ENCODE data around the gene EPHA2.
"Not testable (repeated sequence)": the region's sequence is repeated elsewhere in the genome, so short reads cannot be mapped to it uniquely, and the experiment has no call there.

The EPHA2 gene

DNA sequence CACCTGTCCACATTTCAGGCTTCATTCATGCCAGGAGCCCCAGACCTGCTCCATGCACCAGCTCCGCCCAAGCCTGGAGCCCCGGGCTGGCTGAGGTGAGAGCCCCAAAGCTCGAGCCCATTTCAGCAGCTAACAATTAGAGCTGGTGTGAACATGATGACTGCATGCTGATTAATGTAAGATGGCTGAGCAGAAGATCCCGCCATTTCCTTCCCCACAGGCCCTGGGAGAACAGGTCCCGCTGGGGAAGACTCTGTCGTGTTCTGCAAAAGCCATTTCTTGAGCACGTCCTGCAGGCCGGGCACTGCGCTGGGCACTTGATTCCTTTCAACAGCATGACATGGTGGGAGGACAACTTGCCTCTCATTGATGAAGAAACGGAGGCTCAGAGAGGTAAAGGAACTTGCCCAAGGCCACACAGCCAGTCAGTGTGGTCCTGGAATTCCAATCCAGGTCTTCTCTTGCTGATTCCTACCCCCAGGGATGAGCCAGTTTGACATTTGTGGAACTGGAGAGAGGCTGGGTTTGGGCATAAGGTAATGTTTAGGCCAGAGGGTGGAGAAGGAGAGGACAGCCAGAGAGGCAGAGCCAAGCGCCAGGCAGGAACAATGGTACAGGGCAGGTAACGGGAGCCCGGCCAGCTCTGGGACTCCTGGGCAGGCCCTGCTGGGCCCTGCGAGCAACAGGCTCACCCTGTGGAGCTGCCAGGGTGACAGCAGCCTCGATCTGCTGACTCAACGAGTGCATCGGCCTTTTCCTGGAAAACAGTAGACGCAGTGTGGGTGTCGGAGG, 28.1 kb upstream of the EPHA2 start:
- no peak for DNase-seq (ENCODE audit: low read depth)

- DNase-seq (ENCODE audit: low read depth), result peak; percentile 92
These were observed 27.3 kb upstream of the EPHA2 start for GRCh38 chr1:16183179-16183578.

- peak; percentile 87 for DNase-seq (ENCODE audit: low read depth)
These were observed 26.2 kb upstream of the EPHA2 start for GRCh38 chr1:16181887-16182719.

DNA sequence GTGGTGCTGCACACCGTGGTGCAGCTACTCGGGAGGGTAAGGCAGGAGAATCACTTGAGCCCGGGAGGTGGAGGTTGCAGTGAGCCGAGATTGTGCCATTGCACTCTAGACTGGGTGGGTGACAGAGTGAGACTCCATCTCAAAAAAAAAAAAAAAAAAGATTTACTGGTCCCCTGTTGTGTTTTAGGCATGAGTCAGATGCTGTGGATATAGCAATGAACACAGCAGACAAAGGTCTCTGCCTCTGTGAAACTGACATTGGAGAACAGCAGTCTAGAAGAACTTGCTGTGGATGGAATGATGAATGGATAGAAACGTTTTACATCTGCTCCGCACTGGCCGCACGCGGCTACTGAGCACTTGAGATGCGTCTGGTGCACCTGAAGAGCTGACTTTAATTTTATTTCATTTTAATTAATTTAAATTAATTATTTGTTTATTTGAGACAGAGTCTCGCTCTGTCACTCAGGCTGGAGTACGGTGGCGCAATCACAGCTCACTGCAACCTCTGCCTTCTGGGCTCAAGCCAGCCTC, 24.5 kb upstream of the EPHA2 start:
- DNase-seq (ENCODE audit: low read depth), result no peak

- DNase-seq (ENCODE audit: low read depth), result no peak
These were observed 23.0 kb upstream of the EPHA2 start for GRCh38 chr1:16178596-16179497.

DNA sequence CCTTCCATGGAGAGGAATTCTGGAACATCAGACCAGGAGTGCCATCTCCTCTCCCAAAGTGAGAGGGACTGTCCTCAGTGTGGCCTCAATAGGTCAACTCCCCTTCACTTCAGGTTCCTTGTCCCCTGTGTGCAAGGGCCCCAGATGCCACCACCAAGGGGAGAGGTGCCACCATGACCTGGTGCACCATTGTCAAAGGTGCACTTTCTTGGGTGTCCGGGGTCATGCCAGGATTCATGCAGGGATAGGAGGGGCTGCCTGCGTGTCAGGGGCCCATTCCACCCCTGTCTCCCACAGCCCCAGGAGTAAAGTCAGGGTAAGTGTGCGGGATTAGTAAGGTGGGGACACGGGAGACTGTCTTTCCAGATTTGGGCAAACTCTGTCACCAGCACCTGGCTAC, 21.4 kb upstream of the EPHA2 start:
- DNase-seq (ENCODE audit: low read depth), result no peak

GRCh38 chr1:16176653-16177052, 20.8 kb upstream of the EPHA2 start:
- DNase-seq (ENCODE audit: low read depth), result no peak

DNA sequence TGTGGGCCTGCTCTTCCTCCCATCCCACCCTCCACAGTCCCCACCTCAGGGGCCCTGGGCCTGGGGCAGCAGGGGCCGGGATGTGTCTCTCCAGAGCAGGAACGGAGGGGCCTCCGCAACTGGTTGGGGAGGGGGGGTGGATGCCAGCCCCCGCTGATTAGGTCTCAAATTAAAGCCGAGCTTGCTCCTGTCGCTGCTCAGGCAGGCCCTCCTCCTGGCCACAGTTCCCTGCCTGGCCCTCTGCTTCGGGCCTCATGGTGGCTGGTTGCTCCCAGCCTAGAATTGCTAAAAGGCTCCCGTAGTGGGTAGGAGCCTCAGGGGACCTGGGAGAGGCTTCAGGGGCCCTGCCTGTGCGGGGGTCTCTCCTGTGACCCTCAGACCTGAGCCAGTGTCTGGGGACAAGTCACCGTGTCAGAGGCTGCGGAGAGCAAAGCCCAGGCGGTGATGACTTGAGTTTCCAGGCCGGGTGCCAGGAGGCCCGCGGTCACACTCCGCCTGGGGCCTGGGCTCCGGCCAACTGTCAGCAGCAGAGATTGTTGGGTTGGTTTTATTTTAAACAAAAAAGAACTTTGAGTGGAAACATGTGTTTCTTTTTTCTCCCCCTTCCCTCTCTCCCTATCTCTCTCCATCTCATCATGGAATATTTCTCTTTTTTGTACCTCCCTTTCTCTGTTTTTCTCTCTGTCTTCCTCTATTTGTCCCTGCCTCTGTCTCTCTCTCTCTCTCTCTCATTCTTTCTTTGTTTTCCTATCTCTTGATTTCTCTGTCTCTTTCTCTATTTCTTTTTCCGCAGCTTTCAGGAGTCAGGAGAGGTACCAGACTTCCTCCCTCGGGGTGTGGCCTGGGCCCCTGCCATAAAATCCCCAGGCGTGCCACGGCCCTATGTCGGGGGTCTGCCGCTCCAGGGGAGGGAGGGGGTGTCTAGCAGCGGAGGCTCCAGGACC, 20.0 kb upstream of the EPHA2 start:
- peak; percentile 91 for DNase-seq (ENCODE audit: low read depth)

DNA sequence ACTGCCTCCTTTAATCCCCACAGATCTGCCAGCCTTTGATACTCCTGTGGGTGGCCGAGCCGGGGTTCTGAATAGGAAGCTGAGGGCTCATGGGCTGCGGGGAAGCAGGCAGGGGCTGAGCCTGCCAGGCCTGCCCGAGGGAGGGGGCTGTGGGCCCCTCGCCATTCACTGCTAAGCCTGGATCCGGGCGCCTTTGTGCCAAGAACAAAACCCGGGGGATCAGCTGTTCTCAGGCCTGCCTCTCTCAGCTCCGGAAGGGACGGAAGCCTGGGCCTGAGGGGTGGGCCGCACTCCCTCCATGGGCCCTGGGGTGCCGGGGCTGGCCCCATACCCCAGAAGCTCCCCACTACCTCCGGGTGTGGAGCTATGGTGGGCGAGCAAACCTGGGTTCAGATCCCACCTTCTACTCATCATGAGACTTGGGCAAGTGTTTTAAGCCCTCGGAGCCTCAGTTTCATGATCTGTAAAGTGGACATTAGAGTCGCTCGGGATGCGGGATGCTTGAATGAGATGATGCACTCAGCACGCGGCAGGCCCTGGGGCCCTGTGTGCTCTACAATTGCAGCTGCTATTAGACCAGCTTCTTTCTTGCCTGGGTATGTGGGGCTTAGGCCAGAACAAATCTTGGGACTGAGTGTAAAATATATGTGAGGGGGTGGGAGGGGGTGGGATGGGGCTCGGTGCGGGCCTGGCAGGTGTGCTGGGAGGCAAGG, 19.2 kb upstream of the EPHA2 start:
- DNase-seq (ENCODE audit: low read depth), result no peak

DNA sequence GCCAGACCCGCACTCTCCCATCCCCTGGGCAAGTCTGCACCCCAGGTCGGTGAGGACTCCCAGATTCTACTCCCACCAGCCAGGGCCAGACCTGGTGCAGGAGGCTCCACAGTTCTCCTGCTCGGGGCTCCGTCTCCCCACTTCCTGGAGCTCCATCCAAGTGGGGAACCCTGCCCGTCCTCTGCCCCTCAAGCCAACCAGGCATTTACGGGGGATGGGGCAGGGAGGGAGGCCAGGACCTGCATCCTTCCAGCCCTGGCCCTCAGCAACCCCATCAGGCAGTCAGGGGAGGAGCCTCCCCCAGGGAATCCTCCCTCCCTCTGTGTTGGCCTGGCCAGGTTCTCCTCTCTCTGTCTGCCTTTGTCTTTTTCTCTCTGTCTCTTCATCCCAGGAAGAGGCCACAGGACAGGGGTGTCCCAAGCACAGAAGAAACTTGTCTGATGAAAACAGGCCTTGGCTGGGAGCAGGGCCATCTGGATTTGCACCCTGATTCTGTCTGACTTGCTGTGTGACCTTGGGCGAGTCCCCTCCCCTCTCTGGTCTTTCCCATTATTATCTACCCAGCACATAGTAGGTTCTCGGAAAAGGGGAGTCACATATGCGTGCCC, 18.5 kb upstream of the EPHA2 start:
- DNase-seq (ENCODE audit: low read depth), result no peak

DNA sequence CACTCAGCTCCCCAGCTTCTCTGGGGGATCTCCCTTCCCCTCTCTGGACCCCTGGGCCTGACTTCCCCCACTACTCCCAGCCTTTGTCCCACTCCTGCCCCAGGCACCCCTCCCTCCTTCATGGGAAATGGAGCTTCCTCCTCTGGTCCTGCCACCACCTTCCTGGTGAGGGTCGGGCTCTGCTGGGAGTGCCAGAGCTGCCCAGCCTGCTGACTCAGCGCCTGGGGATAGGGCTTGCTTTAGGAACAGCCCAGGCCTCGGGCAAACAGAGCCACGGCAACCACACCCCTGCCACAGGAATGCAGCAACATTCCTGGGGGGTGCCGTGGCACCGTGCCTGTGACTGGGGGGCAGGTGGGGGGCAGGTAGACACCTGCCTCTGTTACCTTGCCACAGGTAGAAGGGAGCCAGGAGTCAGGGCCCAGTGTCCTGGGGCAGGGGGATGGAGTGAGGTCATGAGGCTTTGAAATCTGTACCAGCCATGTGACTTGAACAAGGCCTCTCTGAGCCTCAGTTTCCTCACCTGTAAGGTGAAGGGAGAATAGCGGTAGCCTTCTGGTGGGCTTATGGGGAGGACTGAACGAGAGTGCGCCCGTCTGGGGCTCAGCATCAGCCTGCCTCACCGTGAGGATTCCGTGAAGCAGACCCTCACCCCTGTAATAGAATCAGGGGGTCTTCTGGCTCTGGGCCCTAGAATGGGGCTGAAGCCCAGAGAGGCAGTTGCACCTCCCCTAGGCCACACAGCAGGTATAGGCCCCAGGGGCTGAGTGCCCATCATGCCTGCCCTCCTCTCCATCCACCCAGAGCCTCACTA, 17.8 kb upstream of the EPHA2 start:
- peak; percentile 58 for DNase-seq (ENCODE audit: low read depth)

- DNase-seq (ENCODE audit: low read depth), result no peak
These were observed 17.1 kb upstream of the EPHA2 start for GRCh38 chr1:16172964-16173446.

- no peak for DNase-seq (ENCODE audit: low read depth)
These were observed 16.5 kb upstream of the EPHA2 start for GRCh38 chr1:16172218-16172830.

DNA sequence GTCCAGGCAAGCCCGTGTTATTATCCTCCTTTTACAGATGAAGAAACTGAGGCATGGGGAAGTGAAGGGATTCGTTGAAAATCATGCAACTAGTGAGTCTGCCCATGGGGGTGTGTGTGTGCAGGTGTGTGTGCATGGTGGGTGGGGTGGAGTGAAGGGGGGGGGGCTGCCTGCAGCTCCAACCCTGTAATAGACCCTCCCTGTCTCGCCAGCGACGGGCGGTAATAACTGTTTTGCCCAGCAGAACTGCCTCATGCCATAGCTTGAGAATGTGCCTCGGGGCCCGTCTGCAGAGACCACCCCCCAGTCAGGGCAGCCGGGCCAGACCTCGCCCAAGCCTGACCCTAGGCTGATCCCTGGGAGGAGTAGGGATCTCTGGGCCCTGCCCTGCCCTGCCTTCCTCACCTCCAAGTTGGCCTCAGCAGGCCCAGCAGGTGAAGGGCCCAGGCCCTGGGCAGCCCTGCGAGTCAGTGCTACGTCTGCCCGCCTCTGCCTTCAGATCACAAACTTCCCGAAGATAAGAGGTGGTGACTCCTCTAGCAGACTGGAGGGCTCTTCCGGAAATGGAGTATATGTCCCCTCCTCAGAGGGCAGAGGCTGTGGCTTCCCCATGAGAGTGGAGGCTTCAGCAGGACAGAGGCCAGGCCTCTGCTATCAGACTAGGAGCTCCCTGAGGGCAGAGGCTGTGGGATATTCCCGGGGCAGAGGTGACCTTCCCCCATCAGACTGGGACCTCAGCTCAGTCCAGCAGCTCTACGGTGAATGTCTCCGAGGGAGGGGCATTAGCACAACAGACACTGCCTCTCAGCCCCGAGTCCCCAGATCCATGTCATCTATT, 15.7 kb upstream of the EPHA2 start:
- DNase-seq (ENCODE audit: low read depth), result no peak

DNA sequence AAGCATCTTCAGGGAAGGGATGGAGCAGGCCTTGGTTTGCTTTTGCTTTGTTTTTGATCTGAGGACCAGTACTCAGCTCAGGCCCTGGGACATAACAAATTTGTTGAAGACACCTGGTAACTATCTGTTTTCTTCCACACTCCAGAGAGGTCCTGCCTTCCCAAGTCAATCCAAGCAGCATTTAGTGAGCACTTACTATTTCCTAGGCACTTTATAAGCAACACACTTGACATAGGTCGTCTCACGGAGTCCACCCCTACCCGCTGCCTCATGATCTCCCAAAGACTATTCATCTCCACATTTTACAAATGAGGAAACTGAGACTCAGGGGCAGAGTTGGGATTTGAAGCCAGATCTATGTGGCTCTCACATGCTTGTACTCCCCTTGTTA, 14.4 kb upstream of the EPHA2 start:
- no peak for DNase-seq (ENCODE audit: low read depth)

DNA sequence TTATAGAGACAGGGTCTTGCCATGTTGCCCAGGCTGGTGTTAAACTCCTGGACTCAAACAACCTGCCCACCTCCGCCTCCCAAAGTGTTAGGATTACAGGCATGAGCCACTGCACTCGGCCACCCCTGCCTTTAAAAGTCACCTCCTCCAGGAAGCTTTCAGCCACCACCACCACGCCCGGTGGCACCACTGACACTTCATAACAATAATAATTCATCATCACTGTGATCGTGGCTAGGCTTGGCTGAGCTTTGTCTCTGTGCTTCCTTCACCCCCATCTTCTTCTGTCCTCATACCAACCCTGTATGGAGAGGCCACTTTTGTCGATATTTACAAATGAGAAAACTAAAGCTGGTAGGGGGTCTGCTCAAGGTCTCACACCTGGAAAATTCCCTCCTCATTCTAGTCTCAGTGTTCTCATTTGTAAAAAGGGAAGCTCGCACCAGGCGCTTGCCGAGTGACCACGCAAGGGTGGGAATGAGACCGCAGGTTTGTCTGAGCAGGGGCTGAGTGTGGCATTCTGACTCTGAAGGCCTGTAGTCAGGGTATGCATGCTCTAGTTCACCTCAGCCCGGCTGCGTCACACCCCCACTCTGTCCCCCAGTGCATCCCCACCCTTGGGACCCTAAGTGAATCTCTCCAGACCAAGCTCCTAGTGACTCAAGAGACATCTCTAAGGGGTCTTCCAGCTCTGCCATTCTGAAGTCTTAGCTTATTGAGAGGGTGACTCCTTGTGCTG, 12.9 kb upstream of the EPHA2 start:
- no peak for DNase-seq (ENCODE audit: low read depth)

- DNase-seq (ENCODE audit: low read depth), result not testable (repeated sequence)
These were observed 12.3 kb upstream of the EPHA2 start for GRCh38 chr1:16168144-16168495.
